OCI-LY3 (cell line): ENCODE data around the gene ANKRD17.

Source experiments
- H2AFZ ChIP-seq: fragments of 200-600, 300-600 bp; shearing (Covaris generic); 2 replicates; pipeline ENCODE4 v1.6.0; 2014; ENCODE audit warnings: antibody characterized with exemption, low read depth, low read length
- H3K27ac ChIP-seq: fragments of 200-600, 300-600 bp; sonication (generic); 2 replicates; pipeline ENCODE4 v1.5.1; 2014; ENCODE audit warnings: mild to moderate bottlenecking, low read length, moderate library complexity, mixed read lengths
- H3K27me3 ChIP-seq: fragments of 200-600, 300-600 bp; sonication (generic); 2 replicates; pipeline ENCODE4 v1.6.1; 2014; ENCODE audit warnings: low read depth, low read length, mixed read lengths
- H3K36me3 ChIP-seq: fragments of 200-600, 300-600 bp; sonication (generic); replicated peaks from 2 replicates; pipeline ENCODE3; 2014; ENCODE audit warnings: low read depth, low read length, mixed read lengths
- H3K4me1 ChIP-seq: fragments of 300-600, 200-600 bp; sonication (generic); 2 replicates; pipeline ENCODE4 v1.6.1; 2014; ENCODE audit warnings: low read length, mixed read lengths
- H3K4me2 ChIP-seq: fragments of 200-600, 300-600 bp; sonication (generic); 2 replicates; pipeline ENCODE4 v1.6.1; 2014; ENCODE audit warnings: low read length, mixed read lengths
- H3K4me3 ChIP-seq: fragments of 300-600, 200-600 bp; sonication (generic); 2 replicates; pipeline ENCODE4 v1.5.1; 2014; ENCODE audit warnings: antibody characterized with exemption, mild to moderate bottlenecking, low read length, moderate library complexity
- H3K79me2 ChIP-seq: fragments of 300-600, 200-600 bp; shearing (Covaris generic); 2 replicates; pipeline ENCODE4 v1.6.1; 2014; ENCODE audit warnings: mild to moderate bottlenecking, low read length, mixed read lengths
- H3K9ac ChIP-seq: fragments of 300-600, 200-600 bp; shearing (Covaris generic); 2 replicates; pipeline ENCODE4 v1.6.0; 2014; ENCODE audit warnings: mild to moderate bottlenecking, low read length, moderate library complexity
- H3K9me3 ChIP-seq: fragments of 200-600, 300-600 bp; shearing (Covaris generic); 2 replicates; pipeline ENCODE4 v1.6.1; 2014; ENCODE audit warnings: low read length, mixed read lengths; ENCODE audit not compliant: insufficient read depth
- H4K20me1 ChIP-seq: fragments of 200-600, 300-600 bp; sonication (generic); 2 replicates; pipeline ENCODE4 v1.6.1; 2016; ENCODE audit warnings: low read length, mixed read lengths; ENCODE audit not compliant: insufficient read depth
- CTCF ChIP-seq: fragments of 200-600, 300-600 bp; sonication (generic); IDR thresholded peaks from 2 replicates; pipeline ENCODE4 v1.5.1; 2014; ENCODE audit warnings: antibody characterized with exemption, low read length, low read depth
- EZH2phosphoT487 ChIP-seq: fragments of 200-600 bp; shearing (Covaris generic); IDR thresholded peaks from 2 replicates; pipeline ENCODE4 v1.6.1; 2018; ENCODE audit warnings: antibody characterized with exemption, mixed run types, low read depth

ANKRD17 gene

DNA sequence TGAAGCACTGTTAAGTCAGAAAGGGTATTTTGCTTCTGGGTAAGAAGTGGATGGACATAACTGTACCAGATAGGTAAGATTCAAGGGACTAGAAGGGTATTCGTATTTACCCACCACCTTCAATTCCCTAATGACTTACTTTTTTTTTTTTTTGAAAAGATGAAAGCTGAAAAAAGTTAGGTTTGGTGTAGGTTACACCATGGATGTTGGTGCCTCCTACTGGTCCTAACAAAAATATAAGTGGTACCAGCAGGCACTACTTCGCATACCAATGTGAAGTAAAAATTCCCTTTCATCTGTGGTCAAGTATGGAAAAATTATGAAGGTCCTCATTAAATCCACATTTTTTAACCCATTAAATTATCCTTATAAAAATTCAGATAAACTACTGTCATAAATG is 7.2 kb downstream of the ANKRD17 start:
- Histone ChIP-seq H3K27ac (no peak overlapping the region), H3K79me2 (peaks cover 100% of the 10 kb centered on the region), H3K36me3 (peaks cover 14% of the 10 kb centered on the region), H2AFZ (no peak overlapping the region), H3K4me3 (no peak overlapping the region), H3K4me1 (peaks cover 12% of the 10 kb centered on the region), H4K20me1 (peaks cover 80% of the 10 kb centered on the region), H3K9ac (no peak overlapping the region), H3K4me2 (no peak overlapping the region), H3K27me3 (no peaks in the 10 kb centered on the region), H3K9me3 (no peaks in the 10 kb centered on the region)
- TF ChIP-seq CTCF (no peak), EZH2phosphoT487 (no peak)

- no peaks in the 10 kb centered on the region for H3K27me3 ChIP-seq
- peaks cover 80% of the 10 kb centered on the region for H4K20me1 ChIP-seq
- H2AFZ ChIP-seq, result no peak overlapping the region
- H3K4me1 ChIP-seq, result peaks cover 13% of the 10 kb centered on the region
- TF ChIP-seq CTCF, result no peak
- H3K9ac ChIP-seq, result no peak overlapping the region
- peaks cover 100% of the 10 kb centered on the region for H3K79me2 ChIP-seq
- H3K4me3 ChIP-seq, result no peak overlapping the region
- H3K36me3 ChIP-seq, result peaks cover 8% of the 10 kb centered on the region
- no peak overlapping the region for H3K4me2 ChIP-seq
- H3K27ac ChIP-seq, result no peak overlapping the region
- no peaks in the 10 kb centered on the region for H3K9me3 ChIP-seq
Measured at GRCh38 chr4:73250642-73251041, 8.0 kb downstream of the ANKRD17 start.

GRCh38 chr4:73248821-73249220 is 9.8 kb downstream of the ANKRD17 start:
- Histone ChIP-seq H3K27ac (no peak overlapping the region), H3K9ac (no peak overlapping the region), H3K9me3 (no peaks in the 10 kb centered on the region), H3K27me3 (no peaks in the 10 kb centered on the region), H2AFZ (no peak overlapping the region), H4K20me1 (peaks cover 89% of the 10 kb centered on the region), H3K79me2 (peaks cover 100% of the 10 kb centered on the region), H3K4me3 (no peak overlapping the region), H3K4me2 (no peak overlapping the region), H3K36me3 (peaks cover 13% of the 10 kb centered on the region), H3K4me1 (peaks cover 13% of the 10 kb centered on the region)
- TF ChIP-seq CTCF (no peak), EZH2phosphoT487 (no peak)

GRCh38 chr4:73248416-73248815 is 10.2 kb downstream of the ANKRD17 start:
- no peaks in the 10 kb centered on the region for H3K9me3 ChIP-seq
- TF ChIP-seq EZH2phosphoT487, result no peak
- TF ChIP-seq CTCF, result no peak
- peaks cover 100% of the 10 kb centered on the region for H3K79me2 ChIP-seq
- peaks cover 89% of the 10 kb centered on the region for H4K20me1 ChIP-seq
- no peaks in the 10 kb centered on the region for H3K27me3 ChIP-seq
- H3K4me1 ChIP-seq, result peaks cover 13% of the 10 kb centered on the region
- H3K27ac ChIP-seq, result no peak overlapping the region
- H3K4me2 ChIP-seq, result no peak overlapping the region
- H3K9ac ChIP-seq, result no peak overlapping the region
- H3K36me3 ChIP-seq, result peaks cover 12% of the 10 kb centered on the region
- no peak overlapping the region for H2AFZ ChIP-seq
- no peak overlapping the region for H3K4me3 ChIP-seq
